ENCODE measurements around the gene CRHR1.

CRHR1 gene

DNA sequence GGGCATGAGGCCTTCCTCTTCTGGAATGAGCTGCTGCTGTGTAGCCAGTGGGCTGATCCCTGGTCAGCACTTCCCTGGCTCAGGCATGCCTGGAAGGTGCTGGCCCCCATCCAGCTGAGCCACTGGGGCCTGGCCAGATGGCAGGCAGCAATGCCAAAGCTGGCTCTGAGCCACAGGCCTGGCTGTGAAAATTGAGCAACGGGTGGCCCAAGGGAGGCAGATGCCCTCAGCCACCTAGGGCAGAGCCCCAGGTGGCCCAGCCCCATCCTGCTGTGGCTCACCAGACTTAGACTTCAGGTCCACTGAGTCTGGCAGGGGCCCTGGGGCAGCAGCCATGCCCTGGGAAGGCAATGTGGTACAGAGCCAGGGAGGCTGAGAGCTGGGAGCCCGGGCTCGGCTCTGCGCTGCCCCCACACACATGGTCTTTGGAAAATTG lies 8.5 kb upstream of the CRHR1 start:
- Histone ChIP-seq H3K27me3 (ENCODE audit: low read depth, low read length) (peaks cover 3% of the 10 kb centered on the region; the same call in 1 of the 2 replicates), H3K9me3 (ENCODE audit: insufficient read depth, low read length) (no peaks in the 10 kb centered on the region), H2AFZ (ENCODE audit: low read depth, low read length) (no peak overlapping the region), H4K20me1 (ENCODE audit: insufficient read depth, low read length) (no peaks in the 10 kb centered on the region), H3K36me3 (replicated peaks; ENCODE audit: low read depth, low read length) (no peaks in the 10 kb centered on the region), H3K27ac (ENCODE audit: low read length) (no peak overlapping the region), H3K79me2 (ENCODE audit: low read length) (no peaks in the 10 kb centered on the region), H3K4me1 (ENCODE audit: low read length) (no peaks in the 10 kb centered on the region), H3K4me2 (ENCODE audit: low read length) (no peak overlapping the region), H3K4me3 (ENCODE audit: low read length) (no peak overlapping the region), H3K9ac (ENCODE audit: low read length) (no peak overlapping the region)
- TF ChIP-seq EZH2phosphoT487 (IDR thresholded peaks at IDR 0.05; ENCODE audit: low read depth): no peak
- TF ChIP-seq, protein P1, sequence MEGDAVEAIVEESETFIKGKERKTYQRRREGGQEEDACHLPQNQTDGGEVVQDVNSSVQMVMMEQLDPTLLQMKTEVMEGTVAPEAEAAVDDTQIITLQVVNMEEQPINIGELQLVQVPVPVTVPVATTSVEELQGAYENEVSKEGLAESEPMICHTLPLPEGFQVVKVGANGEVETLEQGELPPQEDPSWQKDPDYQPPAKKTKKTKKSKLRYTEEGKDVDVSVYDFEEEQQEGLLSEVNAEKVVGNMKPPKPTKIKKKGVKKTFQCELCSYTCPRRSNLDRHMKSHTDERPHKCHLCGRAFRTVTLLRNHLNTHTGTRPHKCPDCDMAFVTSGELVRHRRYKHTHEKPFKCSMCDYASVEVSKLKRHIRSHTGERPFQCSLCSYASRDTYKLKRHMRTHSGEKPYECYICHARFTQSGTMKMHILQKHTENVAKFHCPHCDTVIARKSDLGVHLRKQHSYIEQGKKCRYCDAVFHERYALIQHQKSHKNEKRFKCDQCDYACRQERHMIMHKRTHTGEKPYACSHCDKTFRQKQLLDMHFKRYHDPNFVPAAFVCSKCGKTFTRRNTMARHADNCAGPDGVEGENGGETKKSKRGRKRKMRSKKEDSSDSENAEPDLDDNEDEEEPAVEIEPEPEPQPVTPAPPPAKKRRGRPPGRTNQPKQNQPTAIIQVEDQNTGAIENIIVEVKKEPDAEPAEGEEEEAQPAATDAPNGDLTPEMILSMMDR (IDR thresholded peaks at IDR 0.05; ENCODE audit: low read depth, low read length): no peak

DNA sequence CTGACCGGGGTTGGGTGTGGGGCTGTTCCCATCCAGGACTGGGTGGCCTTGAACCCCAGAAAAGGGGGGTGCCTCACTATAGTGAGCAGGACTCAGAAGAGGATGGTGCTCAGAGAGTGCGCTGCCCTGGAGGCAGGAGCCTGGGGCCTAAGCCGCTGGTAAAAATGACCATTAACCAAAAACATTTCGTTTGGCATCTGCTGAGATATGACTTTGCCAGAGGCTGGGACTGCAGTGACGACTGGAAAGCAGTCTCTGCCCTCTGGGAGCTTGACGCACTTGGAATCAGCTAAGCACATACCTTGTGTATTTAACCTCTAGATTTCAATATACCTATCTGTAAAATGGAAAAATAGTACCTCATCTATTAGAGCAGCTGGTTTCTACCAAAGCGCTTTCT lies 7.2 kb upstream of the CRHR1 start:
- Histone ChIP-seq H2AFZ (ENCODE audit: low read depth, low read length) (no peak overlapping the region), H3K36me3 (replicated peaks; ENCODE audit: low read depth, low read length) (no peaks in the 10 kb centered on the region), H3K4me1 (ENCODE audit: low read length) (no peaks in the 10 kb centered on the region), H3K27ac (ENCODE audit: low read length) (no peak overlapping the region), H4K20me1 (ENCODE audit: insufficient read depth, low read length) (no peaks in the 10 kb centered on the region), H3K9ac (ENCODE audit: low read length) (no peak overlapping the region), H3K9me3 (ENCODE audit: insufficient read depth, low read length) (no peaks in the 10 kb centered on the region), H3K4me2 (ENCODE audit: low read length) (no peak overlapping the region), H3K27me3 (ENCODE audit: low read depth, low read length) (peaks cover 3% of the 10 kb centered on the region; the same call in 1 of the 2 replicates), H3K4me3 (ENCODE audit: low read length) (no peak overlapping the region), H3K79me2 (ENCODE audit: low read length) (no peaks in the 10 kb centered on the region)
- no peak for TF ChIP-seq EZH2phosphoT487 (IDR thresholded peaks at IDR 0.05; ENCODE audit: low read depth)
- TF ChIP-seq, protein P1 (IDR thresholded peaks at IDR 0.05; ENCODE audit: low read depth, low read length): no peak

- Histone ChIP-seq H3K4me1 (ENCODE audit: low read length) (no peaks in the 10 kb centered on the region), H3K4me3 (ENCODE audit: low read length) (no peak overlapping the region), H3K27me3 (ENCODE audit: low read depth, low read length) (peaks cover 3% of the 10 kb centered on the region; the same call in 1 of the 2 replicates), H3K27ac (ENCODE audit: low read length) (no peak overlapping the region), H3K36me3 (replicated peaks; ENCODE audit: low read depth, low read length) (no peaks in the 10 kb centered on the region), H3K4me2 (ENCODE audit: low read length) (no peak overlapping the region), H3K79me2 (ENCODE audit: low read length) (no peaks in the 10 kb centered on the region), H3K9ac (ENCODE audit: low read length) (no peak overlapping the region), H3K9me3 (ENCODE audit: insufficient read depth, low read length) (no peaks in the 10 kb centered on the region), H4K20me1 (ENCODE audit: insufficient read depth, low read length) (no peaks in the 10 kb centered on the region), H2AFZ (ENCODE audit: low read depth, low read length) (no peak overlapping the region)
- no peak for TF ChIP-seq EZH2phosphoT487 (IDR thresholded peaks at IDR 0.05; ENCODE audit: low read depth)
- TF ChIP-seq, protein P1 (IDR thresholded peaks at IDR 0.05; ENCODE audit: low read depth, low read length): no peak
These were observed 6.7 kb upstream of the CRHR1 start for GRCh38 chr17:45777388-45777787.

DNA sequence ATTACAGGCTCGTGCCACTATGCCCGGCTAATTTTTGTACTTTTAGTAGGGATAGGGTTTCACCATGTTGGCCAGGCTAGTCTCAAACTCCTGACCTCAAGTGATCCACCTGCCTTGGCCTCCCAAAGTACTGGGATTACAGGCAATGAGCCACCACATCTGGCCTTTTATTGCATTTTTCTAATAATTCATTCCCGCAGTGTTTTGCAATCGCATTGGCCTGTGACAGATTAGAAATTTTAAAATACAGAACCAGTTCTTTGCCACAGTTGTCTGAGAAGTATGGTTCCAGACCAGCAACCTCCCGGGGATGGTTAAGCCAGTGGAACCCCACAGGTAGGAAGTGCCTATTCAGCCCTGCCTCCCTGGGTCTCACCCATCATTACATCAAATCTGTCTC lies 3.2 kb upstream of the CRHR1 start:
- H3K4me2 ChIP-seq (ENCODE audit: low read length): no peak overlapping the region
- H3K79me2 ChIP-seq (ENCODE audit: low read length): no peaks in the 10 kb centered on the region
- H3K27me3 ChIP-seq (ENCODE audit: low read depth, low read length): no peaks in the 10 kb centered on the region
- no peak overlapping the region for H3K4me3 ChIP-seq (ENCODE audit: low read length)
- no peak overlapping the region for H2AFZ ChIP-seq (ENCODE audit: low read depth, low read length)
- H4K20me1 ChIP-seq (ENCODE audit: insufficient read depth, low read length): no peaks in the 10 kb centered on the region
- no peaks in the 10 kb centered on the region for H3K36me3 ChIP-seq (replicated peaks; ENCODE audit: low read depth, low read length)
- no peak overlapping the region for H3K27ac ChIP-seq (ENCODE audit: low read length)
- H3K9ac ChIP-seq (ENCODE audit: low read length): no peak overlapping the region
- TF ChIP-seq, protein P1 (IDR thresholded peaks at IDR 0.05; ENCODE audit: low read depth, low read length): no peak
- TF ChIP-seq EZH2phosphoT487 (IDR thresholded peaks at IDR 0.05; ENCODE audit: low read depth): no peak
- no peaks in the 10 kb centered on the region for H3K9me3 ChIP-seq (ENCODE audit: insufficient read depth, low read length)
- H3K4me1 ChIP-seq (ENCODE audit: low read length): no peaks in the 10 kb centered on the region

Measured in OCI-LY3 (cell line).